H1 (cell line): ENCODE results near the gene PAQR4. TPM values are rescaled to one million over a fixed set of nuclear protein-coding genes. Genes with fewer than 3 reads are reported as not detected.

Experiments
- CTCF ChIA-PET: fragments of 300-600 bp; sonication (Branson Sonifier 250); formaldehyde crosslinking; loops from one replicate; lab custom pipeline; 2021; ENCODE audit not compliant: partially characterized antibody; lab: Charles Lee
- POLR2A ChIA-PET: fragments of 300-600 bp; sonication (Branson Sonifier 250); formaldehyde crosslinking; loops from one replicate; lab custom pipeline; 2021; ENCODE audit warnings: inconsistent platforms; ENCODE audit not compliant: partially characterized antibody; lab: Charles Lee
- DNase-seq, 2 experiments: peaks; one replicate each; pipeline versions ENCODE4 v3.0.0 to v3.0.0-alpha.2; 2010 to 2022; ENCODE audit warnings: low spot score in 2 of 2, low read depth in 1 of 2, mixed read lengths in 1 of 2
- FAIRE-seq: peaks from 2 replicates; lab custom pipeline; 2011; peaks lifted over from hg19 to GRCh38; lab: Jason Lieb, UNC
- H2AFZ ChIP-seq: 2 replicates; pipeline ENCODE4 v1.8.1; 2012; ENCODE audit warnings: low read length, inconsistent platforms
- H2AK5ac ChIP-seq: 2 replicates; pipeline ENCODE4 v1.6.1; 2013; ENCODE audit warnings: low read depth, low read length
- H2BK120ac ChIP-seq: replicated peaks from 2 replicates; pipeline ENCODE3; 2013; ENCODE audit warnings: low read depth, low read length, inconsistent platforms
- H2BK12ac ChIP-seq: 2 replicates; pipeline ENCODE4 v1.6.1; 2013; ENCODE audit warnings: low read depth, low read length
- H2BK15ac ChIP-seq: 2 replicates; pipeline ENCODE4 v1.6.1; 2013; ENCODE audit warnings: low read length
- H2BK20ac ChIP-seq: 2 replicates; pipeline ENCODE4 v1.6.1; 2013; ENCODE audit warnings: low read length
- H2BK5ac ChIP-seq: 2 replicates; pipeline ENCODE4 v1.6.1; 2013; ENCODE audit warnings: low read depth, low read length
- H3K14ac ChIP-seq: 2 replicates; pipeline ENCODE4 v1.6.1; 2013; ENCODE audit warnings: inconsistent platforms; ENCODE audit not compliant: insufficient read length
- H3K18ac ChIP-seq: 2 replicates; pipeline ENCODE4 v1.6.1; 2013; ENCODE audit warnings: low read length; ENCODE audit errors: extremely low read depth
- H3K23ac ChIP-seq: 2 replicates; pipeline ENCODE4 v1.6.1; 2013; ENCODE audit warnings: inconsistent platforms; ENCODE audit not compliant: insufficient read length
- H3K23me2 ChIP-seq: 2 replicates; pipeline ENCODE4 v1.6.1; 2013; ENCODE audit warnings: low read depth, low read length
- H3K27ac ChIP-seq: 2 replicates; pipeline ENCODE4 v1.6.1; 2011; ENCODE audit warnings: low read depth, low read length, inconsistent platforms
- H3K27me3 ChIP-seq, 4 experiments: replicated peaks in 1 of 4; 1 replicate in 1 of 4; 2 replicates in 3 of 4; pipeline versions ENCODE4 v1.6.1 to v1.8.1; 2011 to 2013; ENCODE audit warnings: low read length in 3 of 4, mild to moderate bottlenecking in 3 of 4, inconsistent platforms in 2 of 4, mixed read lengths in 2 of 4, moderate library complexity in 1 of 4; ENCODE audit not compliant: control insufficient read depth in 3 of 4, insufficient read depth in 3 of 4; ENCODE audit errors: extremely low read depth in 1 of 4
- H3K36me3 ChIP-seq, 4 experiments: 2 replicates each; pipeline versions ENCODE4 v1.6.1 to v1.8.1; 2011 to 2013; ENCODE audit warnings: mild to moderate bottlenecking in 4 of 4, low read length in 3 of 4, moderate library complexity in 2 of 4, control low read depth in 1 of 4, inconsistent platforms in 1 of 4; ENCODE audit not compliant: insufficient read depth in 4 of 4, control insufficient read depth in 2 of 4
- H3K4ac ChIP-seq: replicated peaks from 2 replicates; pipeline ENCODE3; 2013; ENCODE audit warnings: low read length, low read depth, mixed read lengths, inconsistent platforms; ENCODE audit not compliant: insufficient read length
- H3K4me1 ChIP-seq, 4 experiments: replicated peaks in 1 of 4; 1 replicate in 1 of 4; 2 replicates in 3 of 4; pipeline versions ENCODE4 v1.6.1 to v1.8.1; 2011 to 2013; ENCODE audit warnings: low read length in 3 of 4, inconsistent platforms in 2 of 4, mixed read lengths in 1 of 4; ENCODE audit not compliant: insufficient read depth in 4 of 4, control insufficient read depth in 3 of 4
- H3K4me2 ChIP-seq, 2 experiments: 2 replicates each; pipeline versions ENCODE4 v1.6.1 to v1.8.1; 2011 to 2013; ENCODE audit warnings: low read depth in 2 of 2, low read length in 2 of 2, control low read depth in 1 of 2, inconsistent platforms in 1 of 2, mild to moderate bottlenecking in 1 of 2; ENCODE audit not compliant: insufficient read depth in 1 of 2
- H3K4me3 ChIP-seq, 4 experiments: fragments of 200-600, 300-600 bp in 1 of 4; sonication (generic), shearing (Covaris generic), sonication (Bioruptor Twin) in 1 of 4; 2 replicates each; pipeline versions ENCODE4 v1.5.1 to v1.8.1; 2011 to 2016; ENCODE audit warnings: low read length in 4 of 4, low read depth in 3 of 4, control low read depth in 2 of 4, inconsistent platforms in 2 of 4, mild to moderate bottlenecking in 2 of 4, mixed read lengths in 1 of 4, moderate library complexity in 1 of 4; ENCODE audit not compliant: insufficient read depth in 2 of 4; ENCODE audit errors: extremely low read depth in 1 of 4
- H3K56ac ChIP-seq: replicated peaks from 2 replicates; pipeline ENCODE3; 2013; ENCODE audit warnings: low read depth, mild to moderate bottlenecking, mixed read lengths, low read length, inconsistent platforms; ENCODE audit not compliant: insufficient read length
- H3K79me1 ChIP-seq: 2 replicates; pipeline ENCODE4 v1.6.1; 2013; ENCODE audit warnings: low read depth, low read length, control low read depth
- H3K79me2 ChIP-seq, 2 experiments: 2 replicates each; pipeline versions ENCODE4 v1.6.1 to v1.8.1; 2012 to 2013; ENCODE audit warnings: low read length in 2 of 2, mild to moderate bottlenecking in 2 of 2, inconsistent platforms in 1 of 2; ENCODE audit not compliant: insufficient read depth in 2 of 2, control insufficient read depth in 1 of 2
- H3K9ac ChIP-seq, 4 experiments: replicated peaks in 1 of 4; 1 replicate in 1 of 4; 2 replicates in 3 of 4; pipeline versions ENCODE4 v1.6.1 to v1.8.1; 2011 to 2013; ENCODE audit warnings: low read depth in 3 of 4, low read length in 3 of 4, control low read depth in 2 of 4, mild to moderate bottlenecking in 2 of 4, moderate library complexity in 2 of 4, inconsistent platforms in 1 of 4; ENCODE audit errors: extremely low read depth in 1 of 4
- H3K9me3 ChIP-seq, 2 experiments: 2 replicates each; pipeline versions ENCODE4 v1.6.1 to v1.8.1; 2012 to 2013; ENCODE audit warnings: mild to moderate bottlenecking in 2 of 2, moderate library complexity in 2 of 2, control low read depth in 1 of 2, inconsistent platforms in 1 of 2, low read depth in 1 of 2, low read length in 1 of 2, mixed read lengths in 1 of 2; ENCODE audit not compliant: insufficient read depth in 2 of 2
- H4K20me1 ChIP-seq, 2 experiments: replicated peaks in 1 of 2; 2 replicates each; pipeline versions ENCODE3 to v1.8.1; 2011 to 2013; ENCODE audit warnings: inconsistent platforms in 2 of 2, low read length in 2 of 2, mild to moderate bottlenecking in 1 of 2; ENCODE audit not compliant: insufficient read depth in 2 of 2, control insufficient read depth in 1 of 2
- H4K5ac ChIP-seq: 2 replicates; pipeline ENCODE4 v1.6.1; 2013; ENCODE audit warnings: low read length, low read depth, mixed read lengths, inconsistent platforms; ENCODE audit not compliant: insufficient read length
- H4K8ac ChIP-seq: 2 replicates; pipeline ENCODE4 v1.8.0; 2013; ENCODE audit warnings: mild to moderate bottlenecking, moderate library complexity, low read length, inconsistent platforms; ENCODE audit not compliant: insufficient read depth; ENCODE audit errors: extremely low read depth
- H4K91ac ChIP-seq: replicated peaks from 2 replicates; pipeline ENCODE3; 2013; ENCODE audit warnings: low read length, mixed read lengths, inconsistent platforms; ENCODE audit not compliant: insufficient read length
- BACH1 ChIP-seq: IDR thresholded peaks from 2 replicates; pipeline ENCODE4 v1.6.1; 2012; ENCODE audit warnings: low read length, improper control_type of control experiment
- BRCA1 ChIP-seq: IDR thresholded peaks from 2 replicates; pipeline ENCODE4 v1.6.1; 2012; ENCODE audit warnings: low read depth, low read length, improper control_type of control experiment
- CBX5 ChIP-seq: fragments of 300-800, 300-1000 bp; sonication (generic); IDR thresholded peaks from 2 replicates; pipeline ENCODE4 v1.7.1; 2016; ENCODE audit warnings: antibody characterized with exemption, low read length, low read depth
- HDAC2 ChIP-seq, 2 experiments: fragments of 300-600 bp in 1 of 2; sonication (generic) in 1 of 2; IDR thresholded peaks; 2 replicates each; pipeline ENCODE4 v1.6.1; 2011 to 2012; ENCODE audit warnings: low read depth in 2 of 2, low read length in 2 of 2, mild to moderate bottlenecking in 2 of 2, moderate library complexity in 2 of 2, borderline replicate concordance in 1 of 2, inconsistent platforms in 1 of 2
- POLR2AphosphoS5 ChIP-seq: IDR thresholded peaks from 2 replicates; pipeline ENCODE4 v1.6.1; 2011; ENCODE audit warnings: low read depth, low read length
- SUZ12 ChIP-seq: fragments of 200-600 bp; sonication (generic); IDR thresholded peaks from 2 replicates; pipeline ENCODE4 v1.6.1; 2012; ENCODE audit warnings: mild to moderate bottlenecking, inconsistent platforms, low read length, moderate library complexity, mixed read lengths
- WGBS, 2 experiments: shearing (Covaris generic) in 1 of 2; methylation state at CpG; one replicate each; pipeline versions ENCODE4 v1.1.6 to v1.1.7; 2013 to 2015; ENCODE audit warnings: low lambda C conversion rate in 2 of 2, mixed read lengths in 2 of 2, inconsistent platforms in 1 of 2, low coverage in 1 of 2, missing lambda C conversion rate in 1 of 2; ENCODE audit not compliant: insufficient replicate concordance in 2 of 2, insufficient coverage in 1 of 2, insufficient read length in 1 of 2; ENCODE audit errors: extremely low coverage in 1 of 2, missing lambda C conversion rate in 1 of 2; 5-methylcytosine and 5-hydroxymethylcytosine counted together
- polyA plus RNA-seq, 7 experiments: library from polyadenylated mRNA; depleted of rRNA in 3 of 7; stranded (reverse) in 5 of 7; unstranded in 2 of 7; fragments of >200 nt in 5 of 7; fragments of 200-250 nt in 2 of 7; gene quantifications; 1 replicate in 5 of 7; 2 replicates in 1 of 7; 4 replicates in 1 of 7; pipeline versions ENCODE4 v1.2.1 to v1.2.3, GENCODE V29; 2011 to 2013; ENCODE audit warnings: missing spikeins in 2 of 7, mixed read lengths in 2 of 7
- total RNA-seq: library from RNA; stranded (reverse); fragmentation: NEBNext Ultra II Directional; extraction: Animal tissue kit (Norgen Biotek cat#: 25700); gene quantifications from 2 replicates; pipeline ENCODE4 v1.2.1, GENCODE V29; 2021

Gene PAQR4
- total and polyA plus RNA-seq, 2 of the 8 experiments (the other 6 are each of a cell fraction or from before 2014, with no cell fraction given), result 28.2 to 34.6 TPM

DNA sequence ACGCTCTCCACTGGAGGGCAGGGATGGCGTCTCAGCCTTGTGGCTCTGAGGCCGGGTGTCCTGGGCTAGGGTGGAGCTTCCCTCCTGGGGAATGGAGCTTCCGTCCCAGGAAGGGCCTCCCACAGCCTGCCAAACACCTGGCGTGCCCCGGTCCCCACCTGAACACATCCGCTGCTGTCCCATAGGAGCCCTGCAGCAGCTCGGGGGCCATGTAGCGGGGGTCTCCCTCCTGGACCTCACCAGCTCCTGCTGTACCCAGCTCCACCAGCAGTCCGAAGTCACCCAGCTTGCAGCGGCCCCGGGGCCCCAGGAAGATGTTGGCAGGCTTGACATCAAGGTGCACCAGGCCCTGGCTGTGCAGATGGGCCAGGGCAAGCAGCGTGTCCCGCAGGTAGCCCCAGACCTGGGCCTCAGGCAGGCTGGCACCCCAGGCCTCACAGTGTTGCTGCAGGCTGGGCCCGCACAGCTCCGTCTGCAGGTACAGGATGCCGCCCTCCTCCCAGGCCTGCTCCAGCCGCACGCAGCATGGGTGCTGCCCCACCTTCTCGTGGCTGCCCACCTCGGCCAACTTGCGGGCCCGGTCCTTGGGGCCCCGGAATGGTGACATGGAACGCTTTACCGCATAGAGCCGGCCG, 6.1 kb downstream of the PAQR4 start:
- FAIRE-seq, result no peak
- no peak overlapping the region for H3K18ac ChIP-seq
- H2BK120ac ChIP-seq, result no peak overlapping the region
- no peak overlapping the region for H2BK12ac ChIP-seq
- no peak overlapping the region for H3K14ac ChIP-seq
- no peak overlapping the region for H3K27ac ChIP-seq
- no peak overlapping the region for H4K8ac ChIP-seq
- 94% methylated on average over 27 of the region's 28 CpGs; no CpG with 5 or more reads in 1 of the 2 experiments for WGBS, 2 experiments
- no peak overlapping the region for H3K9ac ChIP-seq
- H3K36me3 ChIP-seq, result peaks cover 20 to 46% (median 33%) of the 10 kb centered on the region in 4 experiments
- TF ChIP-seq BRCA1 (no peak), BACH1 (no peak), CBX5 (no peak), POLR2AphosphoS5 (no peak), HDAC2 (IDR thresholded peaks at IDR 0.05; ENCODE audit: borderline replicate concordance in 1 of 2, low read depth in 2 of 2, low read length in 2 of 2) (no peak), SUZ12 (no peak)
- H4K5ac ChIP-seq, result no peak overlapping the region
- H3K4me3 ChIP-seq, result no peak overlapping the region
- no peaks in the 10 kb centered on the region for H3K27me3 ChIP-seq
- H3K4me2 ChIP-seq, result no peak overlapping the region
- no peak overlapping the region for H2BK15ac ChIP-seq
- no peak overlapping the region for H3K23ac ChIP-seq
- peaks cover 19% of the 10 kb centered on the region for H3K79me1 ChIP-seq
- peaks cover 0 to 16% (median 9%) of the 10 kb centered on the region in 4 experiments; a peak in 6 of 7 replicates for H3K4me1 ChIP-seq
- no peak overlapping the region for H3K56ac ChIP-seq
- H3K23me2 ChIP-seq, result peaks cover 4% of the 10 kb centered on the region; the same call in 1 of the 2 replicates
- peaks cover 0 to 10% of the 10 kb centered on the region in 2 experiments; a peak in 2 of 4 replicates for H3K79me2 ChIP-seq
- H2BK5ac ChIP-seq, result no peak overlapping the region
- H4K91ac ChIP-seq, result no peak overlapping the region
- POLR2A ChIA-PET, result interaction anchor here (0.7 to 25.4 kb wide), 13 partner anchors 8 to 223 kb away, joined by 3 to 455 read pairs (median 3); partner anchors contain the start of genes CLDN6, HCFC1R1, KREMEN2 and PAQR4
- CTCF ChIA-PET, result interaction anchor here (0.7 to 1.7 kb wide), 6 partner anchors 9 to 1022 kb away, joined by 3 to 5 read pairs (median 4); no protein-coding TSS in a partner anchor
- H3K4ac ChIP-seq, result no peak overlapping the region
- no peak overlapping the region for H2AK5ac ChIP-seq
- no peak overlapping the region for H2AFZ ChIP-seq
- H4K20me1 ChIP-seq, result peaks cover 29 to 44% of the 10 kb centered on the region in 2 experiments
- no peak for DNase-seq
- no peak overlapping the region for H2BK20ac ChIP-seq
- no peaks in the 10 kb centered on the region for H3K9me3 ChIP-seq
